Measurements from ENCODE around the gene VSIG2.
A peak's percentile ranks its signal among the peaks of the same experiment; 100 is the strongest.

VSIG2 gene

GRCh38 chr11:124725719-124726105, 26.3 kb downstream of the VSIG2 start:
- DNase-seq = no peak
- no peaks in the 10 kb centered on the region for H3K79me2 ChIP-seq (ENCODE audit: insufficient read depth, low read length)
- no peak overlapping the region for H3K4me2 ChIP-seq (ENCODE audit: insufficient read depth, low read length)
- H4K20me1 ChIP-seq (ENCODE audit: insufficient read depth, low read length) = peaks cover 17% of the 10 kb centered on the region; the same call in 1 of the 2 replicates
- no peak overlapping the region for H2AFZ ChIP-seq (ENCODE audit: low read depth, low read length)
- H3K27me3 ChIP-seq (ENCODE audit: insufficient read depth, low read length, poor library complexity) = peaks cover 66% of the 10 kb centered on the region
- H3K36me3 ChIP-seq (ENCODE audit: insufficient read depth, low read length) = no peaks in the 10 kb centered on the region
- no peak overlapping the region for H3K27ac ChIP-seq (ENCODE audit: low read length)
- no peak for ATAC-seq (ENCODE audit: insufficient read depth, low read depth)
- TF ChIP-seq EZH2 (IDR thresholded peaks at IDR 0.05; ENCODE audit: borderline replicate concordance, low read depth, low read length, severe bottlenecking) (no peak), CTCF (IDR thresholded peaks at IDR 0.05; ENCODE audit: borderline replicate concordance, extremely low read depth, low read length, poor library complexity, severe bottlenecking) (no peak)
- no peak overlapping the region for H3K9ac ChIP-seq (ENCODE audit: low read depth, low read length)
- no peak overlapping the region for H3K4me3 ChIP-seq (ENCODE audit: low read depth in 1 of 2, low read length in 2 of 2)
- no peaks in the 10 kb centered on the region for H3K4me1 ChIP-seq (ENCODE audit: insufficient read depth, low read length)
- no peaks in the 10 kb centered on the region for H3K9me3 ChIP-seq (ENCODE audit: insufficient read depth, low read length, severe bottlenecking)

GRCh38 chr11:124724979-124725718, 26.9 kb downstream of the VSIG2 start:
- H3K36me3 ChIP-seq (ENCODE audit: insufficient read depth, low read length) = no peaks in the 10 kb centered on the region
- no peak overlapping the region for H3K9ac ChIP-seq (ENCODE audit: low read depth, low read length)
- no peak overlapping the region for H3K4me2 ChIP-seq (ENCODE audit: insufficient read depth, low read length)
- DNase-seq = no peak
- no peaks in the 10 kb centered on the region for H3K79me2 ChIP-seq (ENCODE audit: insufficient read depth, low read length)
- H3K4me1 ChIP-seq (ENCODE audit: insufficient read depth, low read length) = no peaks in the 10 kb centered on the region
- H3K9me3 ChIP-seq (ENCODE audit: insufficient read depth, low read length, severe bottlenecking) = no peaks in the 10 kb centered on the region
- no peak for TF ChIP-seq EZH2 (IDR thresholded peaks at IDR 0.05; ENCODE audit: borderline replicate concordance, low read depth, low read length, severe bottlenecking)
- no peak for TF ChIP-seq CTCF (IDR thresholded peaks at IDR 0.05; ENCODE audit: borderline replicate concordance, extremely low read depth, low read length, poor library complexity, severe bottlenecking)
- H4K20me1 ChIP-seq (ENCODE audit: insufficient read depth, low read length) = peaks cover 15% of the 10 kb centered on the region; the same call in 1 of the 2 replicates
- H3K4me3 ChIP-seq (ENCODE audit: low read depth in 1 of 2, low read length in 2 of 2) = no peak overlapping the region
- no peak overlapping the region for H2AFZ ChIP-seq (ENCODE audit: low read depth, low read length)
- ATAC-seq (ENCODE audit: insufficient read depth, low read depth) = peak; percentile 33; the same call in 1 of the 3 replicates
- peaks cover 72% of the 10 kb centered on the region for H3K27me3 ChIP-seq (ENCODE audit: insufficient read depth, low read length, poor library complexity)
- no peak overlapping the region for H3K27ac ChIP-seq (ENCODE audit: low read length)

GRCh38 chr11:124722176-124722575, 29.9 kb downstream of the VSIG2 start:
- peaks cover 9% of the 10 kb centered on the region; the same call in 1 of the 2 replicates for H3K4me1 ChIP-seq (ENCODE audit: insufficient read depth, low read length)
- H3K4me3 ChIP-seq (ENCODE audit: low read depth in 1 of 2, low read length in 2 of 2) = no peak overlapping the region
- H3K27ac ChIP-seq (ENCODE audit: low read length) = no peak overlapping the region
- no peak overlapping the region for H2AFZ ChIP-seq (ENCODE audit: low read depth, low read length)
- H3K27me3 ChIP-seq (ENCODE audit: insufficient read depth, low read length, poor library complexity) = peaks cover 90% of the 10 kb centered on the region
- no peak overlapping the region for H3K4me2 ChIP-seq (ENCODE audit: insufficient read depth, low read length)
- H3K79me2 ChIP-seq (ENCODE audit: insufficient read depth, low read length) = no peaks in the 10 kb centered on the region
- no peaks in the 10 kb centered on the region for H3K36me3 ChIP-seq (ENCODE audit: insufficient read depth, low read length)
- no peaks in the 10 kb centered on the region for H3K9me3 ChIP-seq (ENCODE audit: insufficient read depth, low read length, severe bottlenecking)
- no peak for DNase-seq
- H4K20me1 ChIP-seq (ENCODE audit: insufficient read depth, low read length) = peaks cover 30% of the 10 kb centered on the region
- H3K9ac ChIP-seq (ENCODE audit: low read depth, low read length) = no peak overlapping the region
- no peak for ATAC-seq (ENCODE audit: insufficient read depth, low read depth)
- no peak for TF ChIP-seq CTCF (IDR thresholded peaks at IDR 0.05; ENCODE audit: borderline replicate concordance, extremely low read depth, low read length, poor library complexity, severe bottlenecking)
- no peak for TF ChIP-seq EZH2 (IDR thresholded peaks at IDR 0.05; ENCODE audit: borderline replicate concordance, low read depth, low read length, severe bottlenecking)

Measured in DND-41 (cell line).